ENCODE results near the gene SLC9C2. TPM values are rescaled to one million over a fixed set of nuclear protein-coding genes. Genes with fewer than 3 reads are reported as not detected.
"Not testable (repeated sequence)": the region's sequence is repeated elsewhere in the genome, so short reads cannot be mapped to it uniquely, and the experiment has no call there.

Gene SLC9C2
- total RNA-seq, 2 donors from 2014 or later, result not detected

GRCh38 chr1:173502104-173502503 lies 100.8 kb downstream of the SLC9C2 start:
- DNase-seq (ENCODE audit: low spot score) (no peak), ATAC-seq (no peak)
- Mint-ChIP-seq H3K9me3 (no peaks in the 10 kb centered on the region), H3K27me3 (peaks cover 0 to 7% of the 10 kb centered on the region in 2 donors), H3K4me1 (ENCODE audit: low read depth in 2 of 2) (no peaks in the 10 kb centered on the region), H3K4me3 (no peak overlapping the region), H3K27ac (no peak overlapping the region), H3K36me3 (no peaks in the 10 kb centered on the region)

GRCh38 chr1:173499729-173500128 lies 103.1 kb downstream of the SLC9C2 start:
- H3K9me3 Mint-ChIP-seq, result peaks cover 3% of the 10 kb centered on the region
- ATAC-seq, result no peak
- H3K4me3 Mint-ChIP-seq, result no peak overlapping the region
- H3K27me3 Mint-ChIP-seq, result no peaks in the 10 kb centered on the region
- H3K4me1 Mint-ChIP-seq (ENCODE audit: low read depth in 2 of 2), result no peaks in the 10 kb centered on the region
- H3K36me3 Mint-ChIP-seq, result peaks cover 4% of the 10 kb centered on the region
- no peak for DNase-seq (ENCODE audit: low spot score)
- H3K27ac Mint-ChIP-seq, result no peak overlapping the region

DNA sequence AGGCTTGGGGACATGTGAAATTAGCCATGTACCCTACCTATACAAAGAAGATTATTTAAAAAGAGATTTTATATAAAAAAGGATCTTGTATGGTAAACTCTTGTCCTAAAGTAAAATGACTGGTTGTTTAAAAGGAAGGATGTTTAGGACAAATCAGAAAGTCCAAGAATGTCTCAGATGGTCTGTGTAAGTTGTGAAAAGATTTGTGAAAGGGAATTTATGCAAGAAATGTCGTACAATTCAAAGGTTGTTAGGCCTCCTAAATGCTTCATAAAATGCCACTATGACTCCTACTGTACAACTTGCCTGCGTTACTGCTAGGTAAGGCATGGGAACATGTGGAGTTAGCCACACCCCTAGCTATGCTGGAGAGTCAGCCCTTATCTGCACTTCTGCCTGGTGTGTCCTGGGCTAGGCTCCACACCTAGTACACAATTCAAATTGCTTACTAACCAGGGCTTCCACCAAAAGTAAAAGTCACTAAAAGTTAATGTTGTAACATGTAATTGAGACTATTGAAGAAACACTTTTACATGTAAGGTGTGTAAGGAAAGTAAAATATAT lies 106.0 kb downstream of the SLC9C2 start:
- no peaks in the 10 kb centered on the region for H3K27me3 Mint-ChIP-seq
- no peak for ATAC-seq
- H3K27ac Mint-ChIP-seq, result no peak overlapping the region
- H3K36me3 Mint-ChIP-seq, result peaks cover 4% of the 10 kb centered on the region
- H3K4me1 Mint-ChIP-seq (ENCODE audit: low read depth in 2 of 2), result no peaks in the 10 kb centered on the region
- H3K4me3 Mint-ChIP-seq, result no peak overlapping the region
- DNase-seq (ENCODE audit: low spot score), result no peak
- peaks cover 3% of the 10 kb centered on the region for H3K9me3 Mint-ChIP-seq

DNA sequence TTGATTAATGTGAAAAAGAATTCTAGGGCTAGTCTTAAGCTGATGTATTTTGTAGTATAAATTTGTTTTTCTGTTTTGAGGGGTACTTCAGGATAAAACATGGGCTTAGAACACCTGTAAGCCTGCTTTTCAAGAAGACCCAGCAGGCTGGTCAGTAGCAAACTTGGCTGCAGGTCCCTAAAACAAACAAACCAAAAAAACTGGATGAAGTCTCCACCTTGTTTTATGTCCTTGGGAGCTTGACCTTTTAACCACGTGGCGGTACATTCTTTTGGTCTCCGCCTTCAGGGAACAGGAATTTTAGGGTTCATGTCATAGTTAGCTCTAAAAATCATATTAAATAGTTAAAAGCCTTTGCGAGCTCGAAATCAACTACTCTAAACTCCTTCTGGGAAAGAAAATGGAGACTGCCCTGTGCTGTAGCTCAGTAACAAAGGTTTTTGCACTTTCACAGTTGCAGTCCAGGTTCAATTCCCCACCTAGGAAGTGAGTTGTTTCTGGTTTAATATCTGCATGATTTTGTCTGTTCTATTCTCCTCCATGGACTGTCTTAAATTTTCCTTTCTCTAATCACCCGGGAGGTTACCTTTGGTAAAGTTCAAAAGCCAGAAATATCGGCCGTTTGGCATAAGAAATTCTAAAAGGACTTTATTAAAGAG lies 107.1 kb downstream of the SLC9C2 start:
- Mint-ChIP-seq H3K27me3 (no peaks in the 10 kb centered on the region), H3K4me3 (no peak overlapping the region), H3K36me3 (peaks cover 4% of the 10 kb centered on the region), H3K4me1 (ENCODE audit: low read depth in 2 of 2) (no peaks in the 10 kb centered on the region), H3K9me3 (peaks cover 3% of the 10 kb centered on the region), H3K27ac (no peak overlapping the region)
- ATAC-seq (no peak), DNase-seq (ENCODE audit: low spot score) (no peak)

GRCh38 chr1:173493125-173493524 lies 109.7 kb downstream of the SLC9C2 start:
- H3K27me3 Mint-ChIP-seq; H3K4me3 Mint-ChIP-seq; DNase-seq (ENCODE audit: low spot score); ATAC-seq; H3K9me3 Mint-ChIP-seq; H3K4me1 Mint-ChIP-seq (ENCODE audit: low read depth in 2 of 2); H3K27ac Mint-ChIP-seq: not testable (repeated sequence)
- peaks cover 17% of the 10 kb centered on the region for H3K36me3 Mint-ChIP-seq

GRCh38 chr1:173491508-173491907 lies 111.4 kb downstream of the SLC9C2 start:
- no peaks in the 10 kb centered on the region for H3K27me3 Mint-ChIP-seq
- ATAC-seq, result no peak

GRCh38 chr1:173489929-173490328 lies 112.9 kb downstream of the SLC9C2 start:
- no peak for DNase-seq (ENCODE audit: low spot score)
- no peaks in the 10 kb centered on the region for H3K27me3 Mint-ChIP-seq
- no peak overlapping the region for H3K4me3 Mint-ChIP-seq
- ATAC-seq, result no peak
- no peaks in the 10 kb centered on the region for H3K4me1 Mint-ChIP-seq (ENCODE audit: low read depth in 2 of 2)
- no peaks in the 10 kb centered on the region for H3K9me3 Mint-ChIP-seq
- no peak overlapping the region for H3K27ac Mint-ChIP-seq
- peaks cover 37% of the 10 kb centered on the region for H3K36me3 Mint-ChIP-seq

More at GRCh38 chr1:173491508-173491907, 111.4 kb downstream of the SLC9C2 start:
- no peak overlapping the region for H3K27ac Mint-ChIP-seq
- H3K4me1 Mint-ChIP-seq (ENCODE audit: low read depth in 2 of 2), result no peaks in the 10 kb centered on the region
- H3K36me3 Mint-ChIP-seq, result peaks cover 25% of the 10 kb centered on the region
- DNase-seq (ENCODE audit: low spot score), result no peak
- H3K9me3 Mint-ChIP-seq, result no peaks in the 10 kb centered on the region
- H3K4me3 Mint-ChIP-seq, result no peak overlapping the region

GRCh38 chr1:173489149-173489600 lies 113.7 kb downstream of the SLC9C2 start:
- H3K27ac Mint-ChIP-seq, result no peak overlapping the region
- no peak for ATAC-seq
- peaks cover 45% of the 10 kb centered on the region for H3K36me3 Mint-ChIP-seq

GRCh38 chr1:173488001-173488400 lies 114.9 kb downstream of the SLC9C2 start:
- Mint-ChIP-seq H3K27me3 (no peaks in the 10 kb centered on the region), H3K4me3 (no peak overlapping the region), H3K9me3 (no peaks in the 10 kb centered on the region), H3K4me1 (ENCODE audit: low read depth in 2 of 2) (peaks cover 0 to 2% of the 10 kb centered on the region in 2 donors), H3K27ac (no peak overlapping the region), H3K36me3 (peaks cover 48% of the 10 kb centered on the region)
- ATAC-seq (no peak), DNase-seq (ENCODE audit: low spot score) (no peak)

More at GRCh38 chr1:173489149-173489600, 113.7 kb downstream of the SLC9C2 start:
- Mint-ChIP-seq H3K27me3 (no peaks in the 10 kb centered on the region), H3K9me3 (no peaks in the 10 kb centered on the region), H3K4me3 (no peak overlapping the region), H3K4me1 (ENCODE audit: low read depth in 2 of 2) (peaks cover 0 to 1% of the 10 kb centered on the region in 2 donors)
- no peak for DNase-seq (ENCODE audit: low spot score)

GRCh38 chr1:173485401-173485800 lies 117.5 kb downstream of the SLC9C2 start:
- H3K9me3 Mint-ChIP-seq, result no peaks in the 10 kb centered on the region
- H3K4me3 Mint-ChIP-seq, result no peak overlapping the region
- peaks cover 67% of the 10 kb centered on the region for H3K36me3 Mint-ChIP-seq
- DNase-seq (ENCODE audit: low spot score) (no peak), ATAC-seq (no peak)
- H3K27me3 Mint-ChIP-seq, result no peaks in the 10 kb centered on the region
- H3K4me1 Mint-ChIP-seq (ENCODE audit: low read depth in 2 of 2), result peaks cover 9 to 16% of the 10 kb centered on the region in 2 donors
- H3K27ac Mint-ChIP-seq, result no peak overlapping the region

DNA sequence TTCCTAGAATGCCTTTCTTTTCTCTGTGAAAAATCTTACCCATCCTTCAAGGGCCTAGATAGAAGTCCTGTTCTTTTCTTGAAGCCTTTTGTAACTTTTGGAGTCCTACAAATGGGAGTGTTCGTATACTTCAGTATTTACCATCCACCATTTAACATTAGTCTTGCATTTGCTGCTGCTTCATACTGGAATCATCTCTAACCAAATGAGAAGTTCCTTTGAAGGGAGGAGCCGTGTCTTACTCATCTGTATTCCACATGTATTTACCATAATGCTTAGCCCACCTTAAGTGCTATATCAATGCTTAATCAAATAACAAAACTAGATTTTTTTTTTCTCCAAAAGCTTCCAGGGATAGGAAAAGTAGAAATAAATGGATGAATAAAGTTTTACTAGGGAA lies 118.6 kb downstream of the SLC9C2 start:
- peaks cover 72% of the 10 kb centered on the region for H3K36me3 Mint-ChIP-seq
- H3K27me3 Mint-ChIP-seq, result no peaks in the 10 kb centered on the region
- no peak overlapping the region for H3K27ac Mint-ChIP-seq
- no peak for DNase-seq (ENCODE audit: low spot score)
- ATAC-seq, result no peak
- H3K9me3 Mint-ChIP-seq, result no peaks in the 10 kb centered on the region
- H3K4me3 Mint-ChIP-seq, result no peak overlapping the region
- peaks cover 16 to 26% of the 10 kb centered on the region in 2 donors for H3K4me1 Mint-ChIP-seq (ENCODE audit: low read depth in 2 of 2)

DNA sequence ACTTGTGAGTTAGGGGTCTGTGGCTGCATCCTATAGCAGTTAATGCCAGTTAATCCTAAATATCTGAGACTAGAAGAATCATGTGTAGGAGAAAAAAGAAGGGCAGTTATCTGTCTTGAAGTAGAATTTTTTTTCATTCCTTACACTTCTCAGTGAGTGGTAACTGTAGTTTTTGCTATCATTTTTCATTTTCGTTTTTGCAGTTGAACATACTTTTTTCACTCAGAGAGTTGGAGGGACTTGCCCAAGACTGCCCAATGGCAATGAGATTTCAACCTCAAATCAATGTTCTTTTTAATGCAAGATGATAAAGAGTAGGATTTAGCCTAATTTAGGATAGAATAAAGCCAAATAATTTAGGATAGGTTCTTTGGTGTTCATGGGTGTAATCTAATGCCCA lies 120.2 kb downstream of the SLC9C2 start:
- H3K4me3 Mint-ChIP-seq, result no peak overlapping the region
- peaks cover 61% of the 10 kb centered on the region for H3K36me3 Mint-ChIP-seq
- peaks cover 25 to 42% of the 10 kb centered on the region in 2 donors for H3K4me1 Mint-ChIP-seq (ENCODE audit: low read depth in 2 of 2)
- DNase-seq (ENCODE audit: low spot score), result no peak
- no peaks in the 10 kb centered on the region for H3K27me3 Mint-ChIP-seq
- H3K9me3 Mint-ChIP-seq, result no peaks in the 10 kb centered on the region
- peak overlapping the region in 1 of 2 donors; percentile 41 for H3K27ac Mint-ChIP-seq
- ATAC-seq, result no peak

- Mint-ChIP-seq H3K27me3 (no peaks in the 10 kb centered on the region), H3K4me3 (peak overlapping the region; percentile 2), H3K36me3 (peaks cover 52% of the 10 kb centered on the region), H3K27ac (no peak overlapping the region), H3K9me3 (no peaks in the 10 kb centered on the region), H3K4me1 (ENCODE audit: low read depth in 2 of 2) (peaks cover 25 to 45% of the 10 kb centered on the region in 2 donors)
- no peak for DNase-seq (ENCODE audit: low spot score)
- ATAC-seq, result no peak
Observed at GRCh38 chr1:173481195-173481772, 121.6 kb downstream of the SLC9C2 start.

DNA sequence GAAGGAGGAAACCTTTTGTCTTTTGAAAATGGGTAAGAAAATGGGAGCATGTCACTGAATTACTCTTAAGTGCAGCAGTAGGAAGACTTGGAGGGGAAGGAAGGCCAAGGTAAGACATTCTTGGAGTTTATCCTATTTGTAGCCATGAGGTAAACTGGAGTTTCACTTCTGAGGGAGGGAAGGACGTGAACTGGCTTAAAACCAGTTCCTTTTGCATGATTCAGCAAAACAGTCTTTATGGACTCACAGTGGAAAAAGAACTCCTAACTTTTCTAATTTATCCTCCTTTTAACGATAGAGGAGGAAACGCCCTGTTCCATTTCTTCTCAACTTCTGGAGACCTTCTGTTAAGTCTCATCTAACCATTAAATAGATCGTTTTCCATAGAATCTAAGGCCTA lies 123.2 kb downstream of the SLC9C2 start:
- H3K27me3 Mint-ChIP-seq, result no peaks in the 10 kb centered on the region
- H3K4me3 Mint-ChIP-seq, result peak overlapping the region; percentile 20
- no peak for ATAC-seq
- H3K27ac Mint-ChIP-seq, result no peak overlapping the region
- H3K4me1 Mint-ChIP-seq (ENCODE audit: low read depth in 2 of 2), result peaks cover 40 to 60% of the 10 kb centered on the region in 2 donors
- H3K36me3 Mint-ChIP-seq, result peaks cover 38% of the 10 kb centered on the region
- no peak for DNase-seq (ENCODE audit: low spot score)
- H3K9me3 Mint-ChIP-seq, result no peaks in the 10 kb centered on the region

Measured in natural killer cell treated with Interleukin-12 subunit alpha and Interleukin-12 subunit beta and Interleukin-15 and Interleukin-18, amount 100 ng/mL, for 72 hours (primary cell).